Thymus (tissue), 11 donors: ENCODE results near the gene BUD23. TPM values are rescaled to one million over a fixed set of nuclear protein-coding genes. Genes with fewer than 3 reads are reported as not detected.

Experiments
- DNase-seq, 9 donors: peaks; one replicate each; pipeline ENCODE4 v3.0.0-alpha.2; 2013; ENCODE audit warnings: low spot score in 9 of 9, low read depth in 6 of 9, missing footprints in 1 of 9
- H3K27ac ChIP-seq, 2 donors: one replicate each; pipeline ENCODE4 v1.5.1; 2013; ENCODE audit warnings: control low read depth in 1 of 2, low read depth in 1 of 2, low read length in 1 of 2, mild to moderate bottlenecking in 1 of 2, moderate library complexity in 1 of 2
- H3K27me3 ChIP-seq, 2 donors: one replicate each; pipeline ENCODE4 v1.5.1; 2013; ENCODE audit warnings: low read length in 1 of 2; ENCODE audit not compliant: control insufficient read depth in 2 of 2, insufficient read depth in 1 of 2
- H3K36me3 ChIP-seq, 2 donors: one replicate each; pipeline ENCODE4 v1.5.1; 2013; ENCODE audit warnings: low read length in 1 of 2, mild to moderate bottlenecking in 1 of 2, moderate library complexity in 1 of 2; ENCODE audit not compliant: control insufficient read depth in 2 of 2, insufficient read depth in 2 of 2
- H3K4me1 ChIP-seq, 2 donors: one replicate each; pipeline ENCODE4 v1.5.1; 2013; ENCODE audit warnings: low read length in 2 of 2; ENCODE audit not compliant: control insufficient read depth in 2 of 2, insufficient read depth in 2 of 2
- H3K4me3 ChIP-seq, 2 donors: one replicate each; pipeline ENCODE4 v1.5.1; 2013; ENCODE audit warnings: low read length in 2 of 2, control low read depth in 1 of 2, mild to moderate bottlenecking in 1 of 2
- H3K9me3 ChIP-seq, 2 donors: one replicate each; pipeline ENCODE4 v1.5.1; 2013; ENCODE audit warnings: low read length in 1 of 2, mild to moderate bottlenecking in 1 of 2; ENCODE audit not compliant: control insufficient read depth in 2 of 2, insufficient read depth in 1 of 2
- WGBS: extraction: QIAGEN DNeasy Blood & Tissue Kit; methylation state at CpG from one replicate; pipeline ENCODE4 v1.1.7; 2013; 5-methylcytosine and 5-hydroxymethylcytosine counted together
- polyA plus RNA-seq: library from polyadenylated mRNA; stranded (reverse); fragments of 200-250 nt; gene quantifications from one replicate; pipeline ENCODE4 v1.2.3, GENCODE V29; 2013
- total RNA-seq: library from RNA; stranded (reverse); fragments of 120-200 nt; gene quantifications from one replicate; pipeline ENCODE4 v1.2.4, GENCODE V29; 2013
- donor health status: healthy.

BUD23 gene
- total and polyA plus RNA-seq, 2 donors = 43.4 to 71.0 TPM

DNA sequence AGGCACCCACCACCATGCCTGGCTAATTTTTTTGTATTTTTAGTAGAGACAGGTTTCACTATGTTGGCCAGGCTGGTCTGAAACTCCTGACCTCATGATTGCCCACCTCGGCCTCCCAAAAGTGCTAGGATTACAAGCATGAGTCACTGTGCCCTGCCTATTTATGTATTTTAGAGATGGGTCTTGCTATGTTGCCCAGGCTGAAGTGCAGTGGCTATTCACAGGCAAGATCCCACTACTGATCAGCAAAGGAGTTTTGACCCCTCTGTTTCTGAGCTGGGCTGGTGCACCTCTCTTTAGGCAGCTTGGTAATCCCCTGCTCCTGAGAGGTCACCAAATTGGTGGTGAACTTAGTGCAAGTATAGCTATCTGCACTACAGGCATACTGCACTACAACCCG, 49.0 kb downstream of the BUD23 start:
- WGBS = 61% methylated on average over 2 of the region's 2 CpGs
- Histone ChIP-seq H3K27ac (no peak overlapping the region), H3K9me3 (no peaks in the 10 kb centered on the region), H3K36me3 (peaks cover 8% of the 10 kb centered on the region in 2 donors), H3K27me3 (peaks cover 0 to 7% of the 10 kb centered on the region in 2 donors), H3K4me3 (no peak overlapping the region), H3K4me1 (peaks cover 0 to 2% of the 10 kb centered on the region in 2 donors)
- no peak for DNase-seq

DNA sequence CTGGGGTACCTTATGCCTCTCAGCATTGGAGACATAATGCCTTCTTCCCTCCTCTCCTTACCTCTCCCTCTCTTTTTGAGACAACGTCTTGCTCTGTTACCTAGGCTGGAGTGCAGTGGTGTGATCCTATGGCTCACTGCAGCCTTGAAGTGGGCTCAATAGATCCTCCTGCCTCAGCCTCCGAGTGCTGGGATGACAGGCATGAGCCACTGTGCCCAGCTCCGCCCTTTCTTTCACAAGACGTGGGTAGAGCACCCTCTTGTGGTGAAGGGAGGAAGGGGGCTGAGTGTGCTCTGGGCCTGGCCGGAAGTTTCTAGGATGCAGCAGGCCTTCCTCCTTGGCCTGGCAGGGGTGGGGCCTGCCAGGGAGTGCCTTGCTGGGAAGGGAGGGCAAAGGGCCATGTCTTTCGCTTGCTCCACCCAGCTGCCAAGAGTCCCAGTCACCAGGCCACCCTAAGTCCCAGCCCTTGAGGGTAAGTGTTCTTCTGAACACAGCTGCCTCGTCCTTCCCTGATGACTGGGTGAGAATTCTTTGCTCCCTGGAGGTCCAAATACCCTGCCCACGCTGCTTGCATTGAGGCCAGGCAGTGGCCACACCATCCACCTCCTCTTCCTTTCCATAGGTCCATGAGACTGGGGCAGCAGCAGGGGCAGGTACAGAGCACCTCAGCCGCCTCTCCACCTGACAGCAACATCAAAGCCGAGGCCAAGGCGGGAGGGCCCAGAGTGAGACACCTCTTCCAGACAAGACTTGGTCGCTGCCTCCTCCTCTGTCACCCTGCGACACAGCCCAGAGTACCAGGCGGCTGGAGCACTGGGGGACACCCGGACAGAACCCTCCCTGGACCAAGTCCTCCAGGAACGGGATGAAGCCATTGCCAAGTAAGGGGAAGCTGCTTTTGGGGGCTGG, 51.5 kb downstream of the BUD23 start:
- H3K4me3 ChIP-seq = no peak overlapping the region
- 70% methylated on average over 16 of the region's 16 CpGs for WGBS
- no peaks in the 10 kb centered on the region for H3K9me3 ChIP-seq
- peaks cover 8 to 11% of the 10 kb centered on the region in 2 donors for H3K36me3 ChIP-seq
- peaks cover 13 to 15% of the 10 kb centered on the region in 2 donors for H3K4me1 ChIP-seq
- peak in 8 of 9 donors; percentile 53 to 92 (median 76) for DNase-seq
- H3K27me3 ChIP-seq = peaks cover 0 to 3% of the 10 kb centered on the region in 2 donors
- peak overlapping the region; percentile 19 to 64 for H3K27ac ChIP-seq

DNA sequence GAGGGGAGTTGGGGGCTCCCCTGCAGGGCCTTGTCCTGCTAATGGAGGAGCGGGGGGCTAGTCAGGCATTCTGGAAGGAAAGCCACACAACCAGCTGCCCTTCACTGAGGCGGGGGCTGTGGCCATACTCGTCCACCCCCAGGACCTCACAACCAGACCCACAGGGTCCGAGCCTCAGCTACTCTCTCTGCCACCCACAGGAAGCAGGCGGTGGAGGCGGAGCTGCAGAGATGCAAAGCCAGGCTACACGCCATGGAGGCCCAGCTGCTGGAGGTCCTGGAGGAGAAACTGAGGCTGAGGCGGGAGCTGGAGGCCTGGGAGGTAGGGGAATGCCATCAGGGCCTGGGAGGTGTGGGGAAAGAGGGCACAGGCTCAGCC, 52.1 kb downstream of the BUD23 start:
- no peak for DNase-seq
- peaks cover 13 to 15% of the 10 kb centered on the region in 2 donors for H3K4me1 ChIP-seq
- H3K27ac ChIP-seq = no peak overlapping the region
- peaks cover 0 to 3% of the 10 kb centered on the region in 2 donors for H3K27me3 ChIP-seq
- H3K4me3 ChIP-seq = no peak overlapping the region
- 98% methylated on average over 8 of the region's 8 CpGs for WGBS
- H3K9me3 ChIP-seq = no peaks in the 10 kb centered on the region
- peaks cover 8 to 11% of the 10 kb centered on the region in 2 donors for H3K36me3 ChIP-seq

DNA sequence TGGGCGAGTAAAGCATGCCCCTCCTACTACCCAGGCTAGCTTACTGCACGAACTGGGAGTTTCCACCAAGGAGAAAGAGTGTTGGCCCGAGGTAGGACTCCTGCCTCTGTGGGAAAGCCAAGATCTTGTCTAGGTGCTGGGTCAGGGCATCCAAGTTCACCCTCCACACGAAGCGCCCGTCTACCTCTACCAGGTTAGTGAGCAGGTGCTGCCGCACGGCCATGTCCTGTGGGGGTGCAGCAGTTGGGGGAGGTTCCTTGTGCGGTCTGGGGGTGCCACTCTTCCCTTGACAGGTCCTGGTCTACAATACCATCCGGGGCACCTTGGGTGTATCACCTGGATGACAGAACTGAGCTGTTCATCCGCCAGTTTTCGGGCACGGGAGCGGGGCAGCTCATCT, 53.5 kb downstream of the BUD23 start:
- DNase-seq = no peak
- Histone ChIP-seq H3K4me1 (peaks cover 13 to 15% of the 10 kb centered on the region in 2 donors), H3K36me3 (peaks cover 8 to 11% of the 10 kb centered on the region in 2 donors), H3K27ac (no peak overlapping the region), H3K9me3 (no peaks in the 10 kb centered on the region), H3K4me3 (no peak overlapping the region), H3K27me3 (peaks cover 0 to 10% of the 10 kb centered on the region in 2 donors)
- 96% methylated on average over 14 of the region's 14 CpGs for WGBS

DNA sequence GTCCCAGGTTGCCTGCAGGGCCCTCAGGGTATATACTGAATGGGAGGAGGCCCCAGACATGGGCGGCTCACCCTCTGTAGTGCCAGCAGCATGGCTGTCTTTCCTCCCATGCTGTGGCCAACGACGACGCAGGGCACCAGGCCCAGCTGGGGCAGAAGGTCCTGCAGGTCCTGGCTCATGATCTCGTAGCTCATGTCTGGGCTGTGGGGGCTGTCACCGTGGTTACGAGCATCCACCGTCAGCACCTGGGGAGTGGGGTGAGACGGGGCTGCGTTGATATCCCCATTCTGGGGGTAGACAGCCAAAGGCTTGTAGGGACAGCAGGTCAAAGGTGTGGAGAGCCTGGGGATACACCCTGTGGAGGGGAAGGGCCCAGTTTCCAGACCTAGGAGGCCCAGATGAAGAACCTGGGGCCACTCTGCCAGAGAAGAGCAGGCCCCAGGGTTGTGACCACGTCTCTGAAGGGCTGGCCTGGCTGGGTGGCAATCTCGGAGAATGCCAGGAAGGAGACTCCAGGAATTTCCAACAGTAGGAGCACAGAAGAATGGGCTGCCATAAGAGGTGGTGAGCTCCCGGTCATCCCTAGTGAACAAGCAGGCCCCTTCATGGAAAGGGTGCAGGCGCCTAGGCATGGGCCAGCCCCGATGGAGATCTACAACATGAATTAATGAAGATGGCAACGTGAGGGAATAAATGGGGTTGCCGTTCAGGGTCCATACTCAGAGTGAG, 54.3 kb downstream of the BUD23 start:
- no peak overlapping the region for H3K27ac ChIP-seq
- no peaks in the 10 kb centered on the region for H3K9me3 ChIP-seq
- H3K27me3 ChIP-seq = peaks cover 0 to 16% of the 10 kb centered on the region in 2 donors
- no peak for DNase-seq
- peaks cover 8 to 11% of the 10 kb centered on the region in 2 donors for H3K36me3 ChIP-seq
- 84% methylated on average over 17 of the region's 17 CpGs for WGBS
- H3K4me1 ChIP-seq = peaks cover 13 to 21% of the 10 kb centered on the region in 2 donors
- peak overlapping the region; percentile 86 to 88 for H3K4me3 ChIP-seq

DNA sequence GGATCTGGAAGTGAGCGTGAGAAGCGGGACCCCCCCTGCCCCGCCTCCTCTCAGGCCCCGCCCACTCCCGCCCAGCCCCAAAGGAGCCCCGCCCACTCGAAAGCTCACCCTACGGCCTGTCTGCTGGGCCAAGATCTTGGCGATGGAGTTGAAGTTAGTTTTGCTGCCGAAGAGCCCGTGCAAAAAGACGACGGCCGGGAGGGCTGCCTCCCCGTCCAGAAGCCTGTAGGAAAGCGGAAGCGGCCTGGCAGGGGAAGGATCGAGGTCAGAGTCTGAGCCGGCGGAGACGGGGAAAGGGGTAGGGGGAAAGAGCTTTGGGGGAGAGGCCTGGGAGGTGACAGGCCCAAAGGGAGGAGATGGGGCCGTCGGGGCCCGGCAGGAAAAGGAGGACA, 54.8 kb downstream of the BUD23 start:
- Histone ChIP-seq H3K9me3 (no peaks in the 10 kb centered on the region), H3K36me3 (peaks cover 8 to 11% of the 10 kb centered on the region in 2 donors), H3K27me3 (peaks cover 0 to 22% of the 10 kb centered on the region in 2 donors), H3K27ac (peak overlapping the region; percentile 78 to 82), H3K4me1 (peaks cover 13 to 24% of the 10 kb centered on the region in 2 donors), H3K4me3 (peak overlapping the region; percentile 86 to 88)
- under 1% methylated on average over 24 of the region's 24 CpGs for WGBS
- DNase-seq = peak in 5 of 9 donors; percentile 42 to 64 (median 57)

DNA sequence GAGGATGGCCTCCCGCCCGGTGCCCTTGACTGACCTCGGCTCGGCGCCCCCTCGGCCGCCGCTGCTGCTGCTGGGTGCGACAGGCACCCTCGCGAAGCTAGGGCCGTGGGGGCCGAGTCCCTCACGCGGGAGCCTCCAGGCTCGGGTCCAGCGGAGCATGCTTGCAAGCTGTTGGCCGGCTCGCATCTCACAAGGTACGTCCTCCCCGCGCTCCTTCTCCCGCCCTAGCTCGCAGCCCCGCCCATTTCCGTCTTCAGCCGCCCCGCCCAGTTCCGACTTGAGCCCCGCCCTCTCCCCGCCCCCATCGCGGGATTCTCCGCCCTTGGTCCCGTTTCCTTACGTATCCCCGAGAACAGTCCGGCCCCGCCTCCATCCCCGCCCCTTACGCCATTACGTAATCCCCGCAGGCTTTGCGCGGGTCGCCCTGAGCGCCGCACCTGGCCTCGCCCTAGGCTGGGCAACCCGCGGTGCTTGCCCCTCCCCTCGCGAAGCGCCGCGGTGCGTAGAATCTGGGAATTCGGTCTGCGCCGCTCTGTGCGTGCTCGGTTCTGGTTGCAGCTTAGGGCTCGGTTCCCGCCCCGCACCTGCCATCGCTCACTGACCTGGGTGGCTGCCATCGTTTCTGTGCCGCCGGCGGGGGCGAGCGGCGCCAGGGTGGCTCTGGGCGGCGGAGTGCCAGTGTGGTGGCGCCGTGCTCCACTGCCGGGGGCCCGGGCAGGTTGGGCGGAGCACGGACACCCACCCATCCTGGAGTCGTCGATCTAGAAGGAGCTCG, 55.4 kb downstream of the BUD23 start, which contains the start of gene ABHD11:
ABHD11 (minus strand) TSS at position 191 of the 775 bp plus-strand sequence; CDS start at position 159, 32 bp downstream.
- Histone ChIP-seq H3K4me1 (peaks cover 13 to 24% of the 10 kb centered on the region in 2 donors), H3K4me3 (peak within 1 kb of the TSS; percentile 86 to 88), H3K27ac (peak within 1 kb of the TSS; percentile 82 to 85), H3K9me3 (no peaks in the 10 kb centered on the region), H3K27me3 (peaks cover 0 to 27% of the 10 kb centered on the region in 2 donors), H3K36me3 (peaks cover 8 to 11% of the 10 kb centered on the region in 2 donors)
- WGBS = under 1% methylated on average over 84 of the region's 84 CpGs
- DNase-seq = peak; percentile 86 to 98 (median 96)

DNA sequence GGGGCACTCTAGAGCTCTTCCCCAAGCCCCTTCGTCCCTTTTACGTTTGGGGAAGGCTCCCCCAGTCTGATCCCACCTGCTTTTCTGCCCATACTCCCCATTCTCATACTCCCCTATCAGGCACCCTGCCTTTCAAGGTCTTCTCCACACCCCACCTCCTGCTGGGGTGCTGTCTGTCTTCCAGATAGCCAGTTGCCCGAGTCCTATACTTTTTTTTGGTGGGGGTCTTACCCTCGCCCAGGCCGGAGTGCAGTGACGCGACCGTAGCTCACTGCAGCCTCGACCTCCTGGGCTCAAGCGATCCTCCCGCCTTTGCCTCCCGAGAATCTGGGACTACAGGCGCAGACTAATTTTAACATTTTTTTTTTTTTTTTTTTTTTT, 56.0 kb downstream of the BUD23 start:
- peaks cover 0 to 31% of the 10 kb centered on the region in 2 donors for H3K27me3 ChIP-seq
- peaks cover 13 to 24% of the 10 kb centered on the region in 2 donors for H3K4me1 ChIP-seq
- no peaks in the 10 kb centered on the region for H3K9me3 ChIP-seq
- peak overlapping the region; percentile 86 to 88 for H3K4me3 ChIP-seq
- 62% methylated on average over 13 of the region's 13 CpGs for WGBS
- H3K27ac ChIP-seq = peak overlapping the region; percentile 72 to 85
- DNase-seq = no peak
- peaks cover 8 to 11% of the 10 kb centered on the region in 2 donors for H3K36me3 ChIP-seq
